ENCODE data around the gene MLLT3. TPM values are rescaled to one million over a fixed set of nuclear protein-coding genes. Genes with fewer than 3 reads are reported as not detected.

Gene MLLT3
- total RNA-seq, 1 donor from 2014 or later, result 39.1 TPM

- no peak for TF ChIP-seq EZH2phosphoT487 (IDR thresholded peaks at IDR 0.05)
- TF ChIP-seq, protein P1, sequence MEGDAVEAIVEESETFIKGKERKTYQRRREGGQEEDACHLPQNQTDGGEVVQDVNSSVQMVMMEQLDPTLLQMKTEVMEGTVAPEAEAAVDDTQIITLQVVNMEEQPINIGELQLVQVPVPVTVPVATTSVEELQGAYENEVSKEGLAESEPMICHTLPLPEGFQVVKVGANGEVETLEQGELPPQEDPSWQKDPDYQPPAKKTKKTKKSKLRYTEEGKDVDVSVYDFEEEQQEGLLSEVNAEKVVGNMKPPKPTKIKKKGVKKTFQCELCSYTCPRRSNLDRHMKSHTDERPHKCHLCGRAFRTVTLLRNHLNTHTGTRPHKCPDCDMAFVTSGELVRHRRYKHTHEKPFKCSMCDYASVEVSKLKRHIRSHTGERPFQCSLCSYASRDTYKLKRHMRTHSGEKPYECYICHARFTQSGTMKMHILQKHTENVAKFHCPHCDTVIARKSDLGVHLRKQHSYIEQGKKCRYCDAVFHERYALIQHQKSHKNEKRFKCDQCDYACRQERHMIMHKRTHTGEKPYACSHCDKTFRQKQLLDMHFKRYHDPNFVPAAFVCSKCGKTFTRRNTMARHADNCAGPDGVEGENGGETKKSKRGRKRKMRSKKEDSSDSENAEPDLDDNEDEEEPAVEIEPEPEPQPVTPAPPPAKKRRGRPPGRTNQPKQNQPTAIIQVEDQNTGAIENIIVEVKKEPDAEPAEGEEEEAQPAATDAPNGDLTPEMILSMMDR (IDR thresholded peaks at IDR 0.05), result no peak
- no peak overlapping the region for H3K4me2 ChIP-seq
- H3K36me3 Mint-ChIP-seq, result no peaks in the 10 kb centered on the region
- peaks cover 2% of the 10 kb centered on the region for H3K27me3 Mint-ChIP-seq (ENCODE audit: insufficient read depth, low read depth)
- no peaks in the 10 kb centered on the region for H3K36me3 ChIP-seq
- no peaks in the 10 kb centered on the region for H3F3A ChIP-seq (ENCODE audit: low read depth)
- H3K27ac ChIP-seq, result no peak overlapping the region
- no peaks in the 10 kb centered on the region for H3K27me3 ChIP-seq
- H3K9me3 ChIP-seq (ENCODE audit: low read depth), result no peaks in the 10 kb centered on the region
- peaks cover 9% of the 10 kb centered on the region for H3K4me1 ChIP-seq
- H3K4me3 ChIP-seq, result no peak overlapping the region
- H3K79me2 ChIP-seq (ENCODE audit: low read depth), result no peaks in the 10 kb centered on the region
- H3K27ac Mint-ChIP-seq, result no peak overlapping the region
- H3K9me3 Mint-ChIP-seq, result no peaks in the 10 kb centered on the region
- H3K4me1 Mint-ChIP-seq, result peaks cover 15% of the 10 kb centered on the region
- no peak for DNase-seq (ENCODE audit: low spot score)
- no peak overlapping the region for H3K4me3 Mint-ChIP-seq
- H4K20me1 ChIP-seq (ENCODE audit: low read depth), result peaks cover 6% of the 10 kb centered on the region
- no peak overlapping the region for H3K9ac ChIP-seq
- H2AFZ ChIP-seq (replicated peaks), result no peak overlapping the region
These were observed 130.7 kb downstream of the MLLT3 start for GRCh38 chr9:20491612-20492011.

DNA sequence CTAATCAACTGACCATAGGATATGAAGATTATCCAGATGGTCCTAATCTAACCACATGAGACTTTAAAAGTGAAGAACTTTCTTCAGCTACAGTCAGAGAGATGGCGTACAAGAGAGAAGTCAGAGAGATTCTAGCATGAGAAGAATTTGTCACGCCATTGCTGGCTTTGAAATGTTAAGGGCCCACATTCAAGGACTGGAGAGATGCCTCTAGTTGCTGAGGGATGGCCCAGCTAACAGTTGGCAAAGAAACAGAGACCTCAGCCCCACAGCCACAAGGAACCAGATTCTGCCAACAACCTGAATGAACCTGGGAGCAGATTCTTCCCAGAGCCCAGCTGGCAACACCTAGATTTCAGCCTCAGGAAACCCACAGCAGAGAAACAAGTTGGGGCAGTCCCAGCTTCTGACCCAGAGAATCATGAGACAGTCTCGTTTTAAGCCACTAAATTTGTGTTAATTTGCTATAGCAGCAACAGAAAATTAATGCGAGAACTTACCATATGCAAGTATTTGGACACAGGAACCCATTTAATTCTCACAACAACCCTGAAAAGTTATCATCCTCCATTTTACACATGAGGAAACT lies 132.0 kb downstream of the MLLT3 start:
- Histone ChIP-seq H2AFZ (replicated peaks) (no peak overlapping the region), H3F3A (ENCODE audit: low read depth) (no peaks in the 10 kb centered on the region), H3K27ac (no peak overlapping the region), H3K9ac (no peak overlapping the region), H3K4me3 (no peak overlapping the region), H3K27me3 (no peaks in the 10 kb centered on the region), H3K79me2 (ENCODE audit: low read depth) (no peaks in the 10 kb centered on the region), H3K9me3 (ENCODE audit: low read depth) (no peaks in the 10 kb centered on the region), H3K4me1 (peaks cover 8% of the 10 kb centered on the region), H3K36me3 (no peaks in the 10 kb centered on the region), H3K4me2 (no peak overlapping the region), H4K20me1 (ENCODE audit: low read depth) (peaks cover 6% of the 10 kb centered on the region)
- H3K27me3 Mint-ChIP-seq (ENCODE audit: insufficient read depth, low read depth), result peaks cover 2% of the 10 kb centered on the region
- H3K4me1 Mint-ChIP-seq, result peaks cover 14% of the 10 kb centered on the region
- TF ChIP-seq EZH2 (IDR thresholded peaks at IDR 0.05) (no peak), EZH2phosphoT487 (IDR thresholded peaks at IDR 0.05) (no peak)
- TF ChIP-seq, protein P1 (IDR thresholded peaks at IDR 0.05), result no peak
- H3K9me3 Mint-ChIP-seq, result no peaks in the 10 kb centered on the region
- H3K4me3 Mint-ChIP-seq, result no peak overlapping the region
- H3K36me3 Mint-ChIP-seq, result no peaks in the 10 kb centered on the region
- DNase-seq (ENCODE audit: low spot score), result no peak
- no peak overlapping the region for H3K27ac Mint-ChIP-seq

DNA sequence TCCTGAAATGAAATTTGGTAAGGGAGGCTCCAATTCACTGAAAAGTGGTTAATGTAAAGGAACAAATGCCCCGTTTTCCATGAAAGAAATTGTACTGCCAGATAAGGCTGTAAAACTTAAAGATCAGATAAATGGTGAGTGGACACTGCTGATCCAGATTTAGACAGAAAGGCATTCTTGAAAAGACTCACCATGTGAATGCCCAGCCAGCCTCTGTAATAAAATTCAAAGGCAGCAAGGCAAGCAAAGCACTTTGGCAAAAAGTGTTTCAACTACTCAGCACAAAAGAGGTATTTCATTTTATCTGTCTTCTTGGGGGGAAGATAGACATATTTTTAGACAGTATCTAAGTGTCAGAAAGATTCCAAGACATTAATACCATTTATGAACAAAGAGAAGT lies 133.6 kb downstream of the MLLT3 start:
- Histone ChIP-seq H3K36me3 (no peaks in the 10 kb centered on the region), H2AFZ (replicated peaks) (no peak overlapping the region), H3F3A (ENCODE audit: low read depth) (no peaks in the 10 kb centered on the region), H3K4me1 (peaks cover 3% of the 10 kb centered on the region), H3K9me3 (ENCODE audit: low read depth) (no peaks in the 10 kb centered on the region), H3K4me3 (no peak overlapping the region), H4K20me1 (ENCODE audit: low read depth) (peaks cover 6% of the 10 kb centered on the region), H3K9ac (no peak overlapping the region), H3K4me2 (no peak overlapping the region), H3K27me3 (no peaks in the 10 kb centered on the region), H3K27ac (no peak overlapping the region), H3K79me2 (ENCODE audit: low read depth) (no peaks in the 10 kb centered on the region)
- H3K4me3 Mint-ChIP-seq, result no peak overlapping the region
- TF ChIP-seq, protein P1 (IDR thresholded peaks at IDR 0.05), result no peak
- TF ChIP-seq EZH2 (IDR thresholded peaks at IDR 0.05), result no peak
- no peak for TF ChIP-seq EZH2phosphoT487 (IDR thresholded peaks at IDR 0.05)
- H3K27ac Mint-ChIP-seq, result no peak overlapping the region
- DNase-seq (ENCODE audit: low spot score), result no peak
- H3K36me3 Mint-ChIP-seq, result no peaks in the 10 kb centered on the region
- H3K27me3 Mint-ChIP-seq (ENCODE audit: insufficient read depth, low read depth), result peaks cover 2% of the 10 kb centered on the region
- H3K4me1 Mint-ChIP-seq, result peaks cover 10% of the 10 kb centered on the region
- no peaks in the 10 kb centered on the region for H3K9me3 Mint-ChIP-seq
